Prostate gland (tissue), 2 donors: ENCODE data around the gene LRRC23. TPM values are rescaled to one million over a fixed set of nuclear protein-coding genes. Genes with fewer than 3 reads are reported as not detected.

ENCODE experiments used
- DNase-seq: peaks from one replicate; pipeline ENCODE4 v3.0.0-alpha.2; 2019; ENCODE audit warnings: low spot score
- H3K27ac ChIP-seq, 2 donors: fragments of 200-600 bp; sonication (generic); 2 replicates each; pipeline ENCODE4 v1.5.1; 2017 to 2019
- H3K27me3 ChIP-seq: fragments of 200-600 bp; sonication (generic); replicated peaks from 2 replicates; pipeline ENCODE4 v1.5.1; 2019; ENCODE audit not compliant: insufficient read depth
- H3K36me3 ChIP-seq, 2 donors: fragments of 200-600 bp; sonication (generic); 1 replicate in 1 of 2; 2 replicates in 1 of 2; pipeline versions ENCODE4 v1.5.1 to v1.8.1; 2017 to 2019
- H3K4me1 ChIP-seq: fragments of 200-600 bp; sonication (generic); replicated peaks from 2 replicates; pipeline ENCODE4 v1.5.1; 2019
- H3K4me3 ChIP-seq, 2 donors: fragments of 200-600 bp; sonication (generic); 2 replicates each; pipeline ENCODE4 v1.5.1; 2017 to 2019
- H3K9me3 ChIP-seq: fragments of 200-600 bp; sonication (generic); 2 replicates; pipeline ENCODE4 v1.5.1; 2017
- POLR2A ChIP-seq: fragments of 450-650 bp; IDR thresholded peaks from one replicate; pipeline ENCODE4 v1.6.1; 2016; ENCODE audit warnings: antibody characterized with exemption, mild to moderate bottlenecking
- POLR2AphosphoS5 ChIP-seq: sonication (generic); formaldehyde crosslinking; IDR thresholded peaks from one replicate; pipeline ENCODE4 v1.6.1; 2017; ENCODE audit warnings: antibody characterized with exemption
- WGBS: methylation state at CpG from one replicate; pipeline ENCODE4 v1.1.5; 2018; 5-methylcytosine and 5-hydroxymethylcytosine counted together
- intact Hi-C: fragments of 100-400 bp; cut with DNase I; formaldehyde crosslinking; loops from one replicate; pipeline ENCODE4 v1.14.2; 2022
- total RNA-seq, 2 donors: library from RNA; depleted of rRNA; stranded (reverse); fragments of >200 nt; gene quantifications; one replicate each; pipeline ENCODE4 v1.1.0, GENCODE V29; 2016
- TF ChIP-seq, protein P1 (sequence below), 4 experiments: fragments of 200-600 bp in 2 of 4; fragments of 450-650 bp in 2 of 4; sonication (generic) in 2 of 4; IDR thresholded peaks; 1 replicate in 3 of 4; 2 replicates in 1 of 4; pipeline ENCODE4 v1.5.1; 2016 to 2019; ENCODE audit warnings: antibody characterized with exemption in 4 of 4, mild to moderate bottlenecking in 2 of 4, moderate library complexity in 2 of 4

LRRC23 gene
- total RNA-seq, 2 donors from 2014 or later = 15.9 to 25.3 TPM

DNA sequence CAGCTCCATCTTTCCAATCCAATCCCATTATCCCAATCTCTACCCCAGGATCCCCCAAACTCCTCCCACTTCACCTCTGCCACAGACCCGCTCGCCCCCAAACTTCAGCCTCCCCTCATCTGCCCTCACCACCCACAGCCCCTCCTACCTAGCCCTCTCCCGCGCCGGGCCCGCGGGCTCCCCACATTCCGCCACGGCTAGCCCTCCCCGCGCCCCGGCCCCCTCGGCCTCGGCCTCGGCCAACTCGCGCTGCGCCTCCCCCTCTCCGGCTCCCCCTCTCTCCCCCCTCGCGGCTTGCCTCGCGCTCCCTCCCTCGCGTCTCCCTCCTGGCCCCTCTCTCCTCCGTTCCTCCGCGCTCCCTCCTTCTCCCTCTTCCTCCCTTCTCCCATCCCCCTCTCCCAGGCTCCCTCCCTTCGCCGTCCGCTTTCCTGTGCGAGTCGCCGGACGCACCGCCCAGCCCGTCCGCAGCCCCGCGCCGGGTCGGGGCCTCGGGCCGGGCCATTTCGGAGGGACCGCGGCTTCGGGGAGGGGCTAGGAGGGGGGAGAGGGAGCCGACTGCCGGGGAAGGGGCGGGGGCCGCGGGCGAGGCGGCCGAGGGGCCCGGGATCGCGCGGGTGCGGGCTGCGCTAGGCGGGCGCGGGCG, 22.9 kb downstream of the LRRC23 start, which contains the start of gene ATN1:
ATN1 (plus strand) TSS at position 581 of the 643 bp plus-strand sequence. CDS start 6,043 bp downstream, outside the sequence.
- TF ChIP-seq POLR2A (peak; percentile 62), POLR2AphosphoS5 (peak; percentile 59)
- TF ChIP-seq, protein P1, sequence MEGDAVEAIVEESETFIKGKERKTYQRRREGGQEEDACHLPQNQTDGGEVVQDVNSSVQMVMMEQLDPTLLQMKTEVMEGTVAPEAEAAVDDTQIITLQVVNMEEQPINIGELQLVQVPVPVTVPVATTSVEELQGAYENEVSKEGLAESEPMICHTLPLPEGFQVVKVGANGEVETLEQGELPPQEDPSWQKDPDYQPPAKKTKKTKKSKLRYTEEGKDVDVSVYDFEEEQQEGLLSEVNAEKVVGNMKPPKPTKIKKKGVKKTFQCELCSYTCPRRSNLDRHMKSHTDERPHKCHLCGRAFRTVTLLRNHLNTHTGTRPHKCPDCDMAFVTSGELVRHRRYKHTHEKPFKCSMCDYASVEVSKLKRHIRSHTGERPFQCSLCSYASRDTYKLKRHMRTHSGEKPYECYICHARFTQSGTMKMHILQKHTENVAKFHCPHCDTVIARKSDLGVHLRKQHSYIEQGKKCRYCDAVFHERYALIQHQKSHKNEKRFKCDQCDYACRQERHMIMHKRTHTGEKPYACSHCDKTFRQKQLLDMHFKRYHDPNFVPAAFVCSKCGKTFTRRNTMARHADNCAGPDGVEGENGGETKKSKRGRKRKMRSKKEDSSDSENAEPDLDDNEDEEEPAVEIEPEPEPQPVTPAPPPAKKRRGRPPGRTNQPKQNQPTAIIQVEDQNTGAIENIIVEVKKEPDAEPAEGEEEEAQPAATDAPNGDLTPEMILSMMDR (IDR thresholded peaks at IDR 0.05) = no peak
- peak; percentile 74 for DNase-seq
- no peaks in the 10 kb centered on the region for H3K36me3 ChIP-seq
- no peaks in the 10 kb centered on the region for H3K27me3 ChIP-seq
- H3K27ac ChIP-seq = peak within 1 kb of the TSS; percentile 94 to 98
- intact Hi-C loops = no loop called here
- 1% methylated on average over 63 of the region's 66 CpGs for WGBS
- H3K9me3 ChIP-seq = no peaks in the 10 kb centered on the region
- peak within 1 kb of the TSS; percentile 92 to 95 for H3K4me3 ChIP-seq
- peaks cover 22% of the 10 kb centered on the region for H3K4me1 ChIP-seq

DNA sequence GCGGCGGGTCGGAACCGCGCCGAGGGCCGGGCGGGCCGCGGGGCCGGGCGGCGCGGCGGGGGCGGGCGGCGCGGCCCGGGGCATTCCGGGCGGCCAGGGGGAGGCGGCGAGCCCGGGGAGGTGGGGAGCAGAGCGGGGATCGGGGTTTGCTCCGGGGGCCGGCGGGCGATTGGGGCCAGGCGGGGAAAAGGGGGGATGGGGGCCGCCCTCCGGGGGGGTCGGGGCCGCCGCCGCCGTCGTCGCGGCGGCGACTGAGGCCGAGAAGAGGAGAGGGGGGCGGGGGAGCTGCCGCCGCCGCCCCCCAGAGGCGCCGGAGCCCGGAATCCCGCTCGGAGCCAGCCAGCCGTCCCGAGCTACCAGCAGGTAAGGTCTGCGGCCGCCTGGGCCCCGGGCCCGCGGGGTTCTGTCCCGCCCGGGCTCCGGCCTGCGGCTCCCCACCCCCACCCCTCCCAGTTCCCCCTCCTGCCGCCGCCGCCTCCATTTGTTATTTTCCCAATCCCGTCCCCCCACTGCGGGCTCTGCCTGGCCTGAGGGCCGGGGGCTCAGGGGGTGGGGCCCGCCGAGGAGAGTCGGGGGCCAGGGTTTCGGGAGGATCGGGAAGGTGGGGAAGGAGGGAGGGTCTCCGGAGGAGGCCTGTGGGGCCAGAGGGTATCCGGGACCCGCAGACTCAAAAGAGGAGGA, 23.5 kb downstream of the LRRC23 start:
- no peak for TF ChIP-seq POLR2AphosphoS5
- TF ChIP-seq POLR2A = no peak
- TF ChIP-seq, protein P1 (IDR thresholded peaks at IDR 0.05) = no peak
- DNase-seq = no peak
- peak overlapping the region; percentile 92 to 95 for H3K4me3 ChIP-seq
- peak overlapping the region; percentile 94 to 98 for H3K27ac ChIP-seq
- WGBS = 1% methylated on average over 72 of the region's 79 CpGs
- peaks cover 22% of the 10 kb centered on the region for H3K4me1 ChIP-seq
- H3K9me3 ChIP-seq = no peaks in the 10 kb centered on the region
- no peaks in the 10 kb centered on the region for H3K27me3 ChIP-seq
- H3K36me3 ChIP-seq = no peaks in the 10 kb centered on the region
- intact Hi-C loops = no loop called here

DNA sequence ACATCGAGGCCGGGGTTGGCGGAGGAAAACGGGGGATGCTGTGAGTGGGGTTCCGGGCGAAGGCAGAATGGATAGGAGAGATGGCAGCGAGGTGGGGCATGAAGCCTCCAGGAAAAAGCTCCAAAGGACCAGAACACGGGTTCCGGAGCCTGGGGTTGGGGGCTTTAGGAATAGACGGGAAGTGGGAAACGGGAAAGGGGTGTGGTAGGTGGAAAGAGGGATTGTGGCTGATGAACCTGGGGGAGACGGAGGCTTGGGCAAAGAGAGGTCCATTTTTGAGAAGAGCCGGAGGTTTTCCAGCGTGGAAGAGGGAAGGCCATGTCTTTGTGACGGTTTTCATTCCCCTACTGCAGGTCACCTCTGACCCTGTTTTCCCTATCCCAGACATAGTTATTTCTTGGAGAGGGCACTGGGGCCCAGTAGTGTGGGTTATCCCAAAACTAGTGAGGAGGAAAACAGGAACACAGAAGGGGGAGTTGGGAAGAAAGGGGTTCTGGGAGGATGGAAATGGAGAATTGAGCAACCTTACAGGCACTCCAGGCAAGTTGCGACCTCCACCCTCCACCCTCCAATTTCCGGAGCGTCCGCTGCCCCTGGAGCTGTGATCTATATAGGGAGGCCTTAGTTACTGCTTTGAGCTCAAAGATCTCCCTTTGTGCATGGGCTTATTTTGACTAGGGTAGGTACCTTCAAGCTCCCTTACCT, 24.2 kb downstream of the LRRC23 start:
- no peaks in the 10 kb centered on the region for H3K36me3 ChIP-seq
- peak overlapping the region; percentile 92 to 95 for H3K4me3 ChIP-seq
- H3K27ac ChIP-seq = peak overlapping the region; percentile 94 to 98
- DNase-seq = no peak
- intact Hi-C loops = no loop called here
- H3K9me3 ChIP-seq = no peaks in the 10 kb centered on the region
- WGBS = 3% methylated on average over 19 of the region's 19 CpGs
- H3K4me1 ChIP-seq = peaks cover 28% of the 10 kb centered on the region
- no peak for TF ChIP-seq POLR2A
- TF ChIP-seq POLR2AphosphoS5 = no peak
- TF ChIP-seq, protein P1 (IDR thresholded peaks at IDR 0.05) = no peak
- no peaks in the 10 kb centered on the region for H3K27me3 ChIP-seq

DNA sequence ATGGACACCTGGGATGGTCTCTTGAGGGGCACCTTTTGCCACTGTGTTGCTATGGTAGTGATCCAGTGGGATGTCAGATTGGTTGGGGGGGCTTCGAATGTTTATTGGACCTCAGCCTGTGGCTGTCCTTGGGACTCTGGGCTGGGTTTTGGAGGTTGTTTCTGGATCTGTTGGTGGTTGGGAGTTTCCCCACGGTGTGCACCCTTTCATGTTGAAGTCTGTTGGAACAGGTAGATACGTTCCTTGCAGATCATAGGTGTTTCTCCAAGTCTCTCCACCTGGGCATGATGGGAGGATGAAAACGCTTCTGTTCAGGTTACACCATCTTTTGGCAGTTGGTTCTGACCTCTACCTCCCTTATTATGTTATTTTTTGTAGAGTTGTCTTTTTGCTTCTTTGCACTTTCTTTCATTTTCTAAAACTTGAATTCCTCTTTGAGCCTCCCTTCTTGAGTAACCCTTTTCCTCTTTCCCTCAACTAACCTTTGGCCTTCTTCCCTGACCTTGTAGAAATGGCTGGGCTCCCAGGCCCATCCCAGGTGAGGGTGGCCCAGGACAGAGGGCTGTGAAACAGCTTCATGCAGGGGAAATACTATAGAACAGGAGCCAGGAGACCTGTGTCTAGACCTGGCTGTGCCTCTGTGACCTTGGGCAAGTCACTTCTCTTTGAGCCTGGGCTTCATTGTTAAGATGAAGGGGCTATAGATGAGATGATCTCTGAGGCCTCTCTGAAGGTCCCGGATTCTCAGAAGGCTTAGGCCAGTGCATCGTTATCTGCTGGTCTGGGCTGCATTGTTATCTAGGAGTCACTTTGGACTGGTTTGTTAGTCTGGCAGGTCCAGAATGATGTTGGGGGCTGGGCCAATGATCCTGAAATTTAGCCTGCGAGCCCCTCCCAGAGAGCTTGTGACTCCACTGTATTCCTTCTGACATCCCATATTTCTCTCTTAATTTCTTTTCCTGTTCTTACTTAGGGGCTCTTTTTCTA, 25.1 kb downstream of the LRRC23 start:
- no peaks in the 10 kb centered on the region for H3K9me3 ChIP-seq
- H3K4me1 ChIP-seq = peaks cover 24% of the 10 kb centered on the region
- no peaks in the 10 kb centered on the region for H3K36me3 ChIP-seq
- TF ChIP-seq POLR2AphosphoS5 (no peak), POLR2A (no peak)
- TF ChIP-seq, protein P1 (IDR thresholded peaks at IDR 0.05) = no peak
- no peak for DNase-seq
- 34% methylated on average over 7 of the region's 7 CpGs for whole genome bisulfite sequencing
- intact Hi-C loops = loop anchor here (10.0 kb wide), 1 partner anchor 55 kb away; the partner anchor contains the start of gene SPSB2
- peak overlapping the region; percentile 92 to 95 for H3K4me3 ChIP-seq
- peak overlapping the region; percentile 94 to 98 for H3K27ac ChIP-seq
- no peaks in the 10 kb centered on the region for H3K27me3 ChIP-seq
